Transverse colon (tissue), 4 donors: ENCODE measurements around the gene PTPRG. TPM values are rescaled to one million over a fixed set of nuclear protein-coding genes. Genes with fewer than 3 reads are reported as not detected.

Experiments used
- DNase-seq: peaks from one replicate; pipeline ENCODE4 v3.0.0-alpha.2; 2019
- H3K27ac ChIP-seq, 4 donors: fragments of 200-600 bp; sonication (generic); 2 replicates each; pipeline ENCODE4 v1.5.1; 2016 to 2018; ENCODE audit warnings: inconsistent platforms in 4 of 4
- H3K27me3 ChIP-seq: fragments of 200-600 bp; sonication (generic); 2 replicates; pipeline ENCODE4 v1.5.1; 2017; ENCODE audit warnings: inconsistent platforms
- H3K36me3 ChIP-seq, 4 donors: fragments of 200-600 bp; sonication (generic); 2 replicates each; pipeline ENCODE4 v1.5.1; 2017 to 2019; ENCODE audit warnings: inconsistent platforms in 4 of 4
- H3K4me1 ChIP-seq, 4 donors: fragments of 200-600 bp; sonication (generic); 2 replicates each; pipeline ENCODE4 v1.5.1; 2017 to 2020; ENCODE audit warnings: inconsistent platforms in 4 of 4
- H3K4me3 ChIP-seq, 4 donors: fragments of 200-600 bp; sonication (generic); 1 replicate in 1 of 4; 2 replicates in 3 of 4; pipeline versions ENCODE4 v1.5.1 to v1.6.1; 2017 to 2019; ENCODE audit warnings: inconsistent platforms in 4 of 4
- H3K9me3 ChIP-seq, 2 donors: fragments of 200-600 bp; sonication (generic); 2 replicates each; pipeline ENCODE4 v1.5.1; 2017 to 2019; ENCODE audit warnings: inconsistent platforms in 2 of 2
- EP300 ChIP-seq: sonication (generic); formaldehyde crosslinking; IDR thresholded peaks from one replicate; pipeline ENCODE4 v1.6.1; 2017; ENCODE audit warnings: antibody characterized with exemption, low read depth
- POLR2A ChIP-seq: fragments of 450-650 bp; IDR thresholded peaks from one replicate; pipeline ENCODE4 v1.6.1; 2016; ENCODE audit warnings: antibody characterized with exemption, mild to moderate bottlenecking, moderate library complexity
- POLR2AphosphoS5 ChIP-seq, 3 donors: sonication (generic); formaldehyde crosslinking; IDR thresholded peaks; one replicate each; pipeline ENCODE4 v1.6.1; 2016; ENCODE audit warnings: antibody characterized with exemption in 3 of 3
- WGBS, 2 donors: methylation state at CpG; one replicate each; pipeline ENCODE4 v1.1.5; 2018; ENCODE audit warnings: low coverage in 1 of 2; 5-methylcytosine and 5-hydroxymethylcytosine counted together
- in situ Hi-C, 4 donors: fragments of 200-750 bp; cut with MboI; loops; one replicate each; pipeline versions ENCODE4 v1.15.0 to v1.15.1; 2017; ENCODE audit warnings: low sequenced_read_pairs in 3 of 4, low pct_ligation_motif_present in 1 of 4, low pct_unique_long_range_greater_than_20kb in 1 of 4
- intact Hi-C: fragments of 100-400 bp; cut with DNase I; formaldehyde crosslinking; loops from one replicate; pipeline ENCODE4 v1.15.1; 2023; ENCODE audit warnings: low total_unique reads
- total RNA-seq, 4 donors: library from RNA; depleted of rRNA; stranded (reverse); fragments of >200 nt; gene quantifications; one replicate each; pipeline ENCODE4 v1.1.0, GENCODE V29; 2016
- TF ChIP-seq, protein P1 (sequence below), 5 experiments: fragments of 200-600 bp in 3 of 5; fragments of 450-650 bp in 2 of 5; sonication (generic) in 3 of 5; IDR thresholded peaks; 1 replicate in 2 of 5; 2 replicates in 3 of 5; pipeline ENCODE4 v1.5.1; 2016 to 2017; ENCODE audit warnings: antibody characterized with exemption in 5 of 5, inconsistent platforms in 3 of 5, mild to moderate bottlenecking in 2 of 5, moderate library complexity in 1 of 5

The PTPRG gene
- total RNA-seq, 4 donors from 2014 or later: 29.2 to 83.4 (median 41.6) TPM

DNA sequence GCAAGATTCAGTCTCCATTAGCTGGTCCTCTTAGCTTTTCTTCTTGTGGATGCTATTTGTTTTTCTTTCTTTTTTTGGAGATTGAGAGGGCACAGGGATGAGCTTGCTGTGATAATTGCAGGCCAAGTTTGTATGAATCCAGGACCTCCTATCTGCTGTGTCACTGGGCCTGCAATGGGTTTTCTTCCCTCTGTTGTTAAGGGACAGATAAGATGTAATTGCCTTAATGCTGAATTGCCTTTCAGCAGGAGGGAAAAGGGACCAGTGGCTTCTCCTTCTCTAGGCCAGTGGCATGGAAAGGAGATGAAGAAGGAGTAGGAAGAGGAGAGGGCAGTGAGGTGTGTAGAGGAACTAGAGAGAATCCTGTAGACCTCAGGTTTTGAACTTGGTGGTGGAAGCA lies 29.9 kb downstream of the PTPRG start:
- in situ Hi-C loops (no loop called here), intact Hi-C loops (no loop called here)
- Histone ChIP-seq H3K27me3 (no peaks in the 10 kb centered on the region), H3K4me1 (no peaks in the 10 kb centered on the region), H3K27ac (no peak overlapping the region), H3K4me3 (no peak overlapping the region), H3K36me3 (no peaks in the 10 kb centered on the region), H3K9me3 (no peaks in the 10 kb centered on the region)
- DNase-seq: no peak
- TF ChIP-seq, protein P1, sequence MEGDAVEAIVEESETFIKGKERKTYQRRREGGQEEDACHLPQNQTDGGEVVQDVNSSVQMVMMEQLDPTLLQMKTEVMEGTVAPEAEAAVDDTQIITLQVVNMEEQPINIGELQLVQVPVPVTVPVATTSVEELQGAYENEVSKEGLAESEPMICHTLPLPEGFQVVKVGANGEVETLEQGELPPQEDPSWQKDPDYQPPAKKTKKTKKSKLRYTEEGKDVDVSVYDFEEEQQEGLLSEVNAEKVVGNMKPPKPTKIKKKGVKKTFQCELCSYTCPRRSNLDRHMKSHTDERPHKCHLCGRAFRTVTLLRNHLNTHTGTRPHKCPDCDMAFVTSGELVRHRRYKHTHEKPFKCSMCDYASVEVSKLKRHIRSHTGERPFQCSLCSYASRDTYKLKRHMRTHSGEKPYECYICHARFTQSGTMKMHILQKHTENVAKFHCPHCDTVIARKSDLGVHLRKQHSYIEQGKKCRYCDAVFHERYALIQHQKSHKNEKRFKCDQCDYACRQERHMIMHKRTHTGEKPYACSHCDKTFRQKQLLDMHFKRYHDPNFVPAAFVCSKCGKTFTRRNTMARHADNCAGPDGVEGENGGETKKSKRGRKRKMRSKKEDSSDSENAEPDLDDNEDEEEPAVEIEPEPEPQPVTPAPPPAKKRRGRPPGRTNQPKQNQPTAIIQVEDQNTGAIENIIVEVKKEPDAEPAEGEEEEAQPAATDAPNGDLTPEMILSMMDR (IDR thresholded peaks at IDR 0.05): no peak
- TF ChIP-seq EP300: no peak
- no peak for TF ChIP-seq POLR2A
- no peak for TF ChIP-seq POLR2AphosphoS5 (IDR thresholded peaks at IDR 0.05)

- H3K9me3 ChIP-seq: no peaks in the 10 kb centered on the region
- no peak overlapping the region for H3K27ac ChIP-seq
- H3K27me3 ChIP-seq: no peaks in the 10 kb centered on the region
- no peak for DNase-seq
- no peak for TF ChIP-seq POLR2AphosphoS5 (IDR thresholded peaks at IDR 0.05)
- TF ChIP-seq EP300: no peak
- no peak for TF ChIP-seq POLR2A
- TF ChIP-seq, protein P1 (IDR thresholded peaks at IDR 0.05): no peak
- intact Hi-C loops (no loop called here), in situ Hi-C loops (no loop called here)
- no peaks in the 10 kb centered on the region for H3K4me1 ChIP-seq
- no peak overlapping the region for H3K4me3 ChIP-seq
- WGBS, 2 donors: 59 to 77% methylated on average over 4 of the region's 4 CpGs
- H3K36me3 ChIP-seq: no peaks in the 10 kb centered on the region
Observed at GRCh38 chr3:61593446-61594029, 32.2 kb downstream of the PTPRG start.

DNA sequence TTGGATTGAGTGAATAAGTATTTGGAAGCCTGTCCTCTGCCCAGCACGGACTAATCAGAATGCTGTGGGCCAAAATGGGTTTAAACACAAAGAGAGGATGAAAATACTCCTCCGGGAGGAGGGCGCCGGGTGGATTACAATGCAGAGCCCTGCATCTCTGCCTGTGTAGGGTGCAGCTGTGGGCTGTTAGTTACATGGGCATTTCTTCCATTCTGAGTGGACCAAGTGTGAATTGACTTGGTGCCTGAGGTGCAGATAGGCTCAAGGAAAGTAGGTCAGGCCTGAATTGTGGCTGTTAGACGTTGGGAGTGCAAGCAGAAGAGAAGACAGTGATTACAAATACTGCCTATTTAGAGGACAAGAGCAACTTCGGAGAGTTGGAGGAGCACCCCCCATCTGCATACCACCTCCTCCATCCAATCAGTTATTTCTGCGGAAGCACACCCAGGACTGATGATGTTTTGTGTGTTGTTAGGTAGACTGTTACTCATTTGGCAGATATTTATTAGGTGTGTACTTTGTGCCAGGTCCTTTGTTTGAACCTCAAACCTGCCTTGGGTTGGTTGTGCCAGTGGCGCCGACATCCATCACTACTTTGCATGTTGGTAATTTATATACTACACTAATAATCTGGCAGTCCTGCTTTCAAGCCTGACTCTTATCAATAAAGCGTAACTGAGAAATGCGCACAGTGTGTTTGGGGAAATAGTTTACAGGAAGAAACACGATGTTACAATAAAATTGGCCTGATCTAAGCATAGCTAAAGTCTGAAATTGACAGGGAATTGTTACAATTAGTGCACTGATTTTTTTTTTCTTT lies 33.0 kb downstream of the PTPRG start:
- in situ Hi-C loops: no loop called here

DNA sequence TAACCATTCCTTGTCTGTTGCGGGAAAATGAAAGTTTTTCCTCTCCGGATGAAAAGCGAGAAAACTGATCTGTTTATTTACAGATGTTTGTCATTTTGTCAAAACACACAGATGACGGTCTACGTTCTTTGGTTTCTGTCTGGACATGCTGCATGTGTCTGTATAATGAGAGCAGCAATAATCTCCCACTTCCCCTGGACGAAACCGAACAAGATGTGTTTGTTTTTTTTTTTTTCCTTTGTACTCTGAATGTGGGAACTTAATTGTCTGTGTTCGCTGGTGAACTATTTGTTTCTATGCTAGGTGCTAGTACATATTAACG lies 33.6 kb downstream of the PTPRG start:
- 63 to 74% methylated on average over 7 to 9 of the region's 9 CpGs for WGBS, 2 donors
- TF ChIP-seq, protein P1 (IDR thresholded peaks at IDR 0.05): no peak
- TF ChIP-seq POLR2AphosphoS5 (IDR thresholded peaks at IDR 0.05) (no peak), EP300 (no peak), POLR2A (no peak)
- intact Hi-C loops (no loop called here), in situ Hi-C loops (no loop called here)
- no peaks in the 10 kb centered on the region for H3K9me3 ChIP-seq
- H3K4me1 ChIP-seq: no peaks in the 10 kb centered on the region
- no peak for DNase-seq
- H3K36me3 ChIP-seq: no peaks in the 10 kb centered on the region
- H3K27ac ChIP-seq: peak overlapping the region in 1 of 4 donors; percentile 41
- H3K27me3 ChIP-seq: no peaks in the 10 kb centered on the region
- no peak overlapping the region for H3K4me3 ChIP-seq

More for the DNA sequence above, 33.0 kb downstream of the PTPRG start:
- intact Hi-C loops: no loop called here
- Histone ChIP-seq H3K9me3 (no peaks in the 10 kb centered on the region), H3K4me1 (no peaks in the 10 kb centered on the region), H3K36me3 (no peaks in the 10 kb centered on the region), H3K4me3 (no peak overlapping the region), H3K27me3 (no peaks in the 10 kb centered on the region), H3K27ac (peak overlapping the region in 1 of 4 donors; percentile 41)
- DNase-seq: no peak
- WGBS, 2 donors: 75 to 82% methylated on average over 9 to 12 of the region's 12 CpGs
- TF ChIP-seq POLR2AphosphoS5 (IDR thresholded peaks at IDR 0.05): no peak
- TF ChIP-seq, protein P1 (IDR thresholded peaks at IDR 0.05): no peak
- TF ChIP-seq EP300: no peak
- no peak for TF ChIP-seq POLR2A
